ENCODE measurements around the gene ZNF793.
A peak's percentile ranks its signal among the peaks of the same experiment; 100 is the strongest.

Gene ZNF793

GRCh38 chr19:37506387-37507166 lies at the start of gene ZNF793:
Gene ZNF793, plus strand, starts transcription at chr19:37506939. Its CDS starts 16,501 bp downstream, at chr19:37523440.
- no peak for DNase-seq (ENCODE audit: insufficient read length, low spot score)
- FAIRE-seq = peak; percentile 53

GRCh38 chr19:37466277-37466797 lies 40.4 kb upstream of the ZNF793 start:
- no peak for DNase-seq (ENCODE audit: insufficient read length, low spot score)
- no peak for FAIRE-seq

DNA sequence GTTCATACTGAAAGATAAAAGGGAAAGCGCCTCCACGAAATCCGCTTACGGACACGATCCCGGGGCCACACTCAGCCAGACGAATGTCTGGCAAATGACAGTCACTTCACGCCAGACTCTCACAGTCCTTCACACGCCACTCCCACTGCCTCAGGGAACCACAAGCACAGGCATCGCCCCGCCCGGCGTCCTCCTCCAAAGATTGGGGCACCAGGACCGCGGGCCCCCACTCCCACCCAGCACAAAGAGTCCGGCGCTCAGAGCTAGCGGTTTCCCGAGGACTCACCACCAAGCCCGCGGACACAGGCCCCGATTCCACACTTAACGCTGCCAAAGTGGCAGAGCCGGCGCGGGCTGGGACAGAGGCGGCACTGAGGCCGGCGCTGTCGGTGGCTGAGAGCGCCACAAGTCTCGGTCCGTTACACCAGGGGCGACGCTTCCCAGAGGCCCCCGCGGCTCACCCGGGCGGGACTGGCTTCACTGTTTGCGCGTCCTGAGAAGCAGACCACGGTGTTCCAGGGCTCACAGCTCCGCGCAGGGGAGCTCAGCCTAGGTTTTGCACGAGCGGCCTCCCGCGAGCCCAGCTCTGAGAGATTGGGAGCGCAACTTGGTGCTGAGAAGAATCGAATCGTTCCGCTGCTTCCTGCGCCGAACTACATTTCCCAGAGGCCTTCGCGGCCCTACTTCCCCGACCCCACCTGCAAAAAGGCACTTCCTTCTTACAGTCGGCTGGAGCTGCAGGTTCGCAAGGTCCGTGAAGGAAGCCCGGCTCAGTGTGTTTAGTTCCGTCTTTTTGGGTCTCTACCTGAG lies 39.7 kb upstream of the ZNF793 start, which contains the start of gene ZNF569:
ZNF569 (minus strand) TSS at position 647 of the 810 bp plus-strand sequence. CDS start 22,523 bp downstream, outside the sequence.
- peak; percentile 97 for FAIRE-seq
- peak; percentile 60 for DNase-seq (ENCODE audit: insufficient read length, low spot score)

- FAIRE-seq (no peak), DNase-seq (ENCODE audit: insufficient read length, low spot score) (no peak)
Measured at GRCh38 chr19:37467608-37468090, 39.1 kb upstream of the ZNF793 start.

GRCh38 chr19:37468961-37469777 lies 37.6 kb upstream of the ZNF793 start, which contains the start of gene ZNF570:
Gene ZNF570, plus strand, starts transcription at chr19:37469356. Its CDS starts 999 bp downstream, at chr19:37470355.
- peak; percentile 40 for DNase-seq (ENCODE audit: insufficient read length, low spot score)
- FAIRE-seq = peak; percentile 84

DNA sequence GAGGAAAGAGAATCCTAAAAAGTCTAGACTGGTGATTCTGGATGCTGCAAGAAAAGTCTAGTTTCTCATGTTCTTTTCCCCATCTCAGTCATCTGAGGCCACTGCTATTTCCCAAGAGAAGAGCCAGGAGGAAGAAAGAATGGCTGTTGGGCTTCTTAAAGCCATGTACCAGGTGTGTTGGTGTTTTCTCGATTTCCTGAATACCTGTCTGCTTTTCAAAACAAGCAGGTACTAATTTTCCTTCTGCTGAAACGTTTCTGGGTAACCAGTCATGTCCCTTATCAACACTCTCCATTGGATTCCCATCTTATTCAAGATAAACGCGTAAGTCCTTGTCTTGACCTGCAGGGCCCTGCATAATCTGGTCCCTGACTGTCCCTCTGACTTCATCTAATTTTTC lies 36.5 kb upstream of the ZNF793 start:
- DNase-seq (ENCODE audit: insufficient read length, low spot score) (no peak), FAIRE-seq (no peak)

DNA sequence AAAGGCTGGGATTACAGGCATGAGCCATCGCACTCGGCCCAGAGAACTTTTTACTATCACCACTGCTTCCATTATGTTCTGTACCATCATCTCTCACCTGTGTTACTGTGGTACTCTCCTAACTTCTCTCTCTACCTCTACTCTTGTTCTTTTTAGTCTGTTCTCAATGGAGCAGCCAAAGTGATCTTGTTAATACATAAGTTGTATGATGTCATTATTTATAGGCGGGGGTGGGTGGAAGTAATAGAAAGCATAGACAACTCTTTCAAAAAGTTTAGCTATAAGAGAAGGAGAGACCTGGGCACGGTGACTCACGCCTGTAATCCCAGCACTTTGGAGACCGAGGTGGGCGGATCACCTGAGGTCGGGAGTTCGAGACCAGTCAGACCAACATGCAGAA lies 34.6 kb upstream of the ZNF793 start:
- DNase-seq (ENCODE audit: insufficient read length, low spot score) (no peak), FAIRE-seq (no peak)

GRCh38 chr19:37484406-37485168 lies 22.2 kb upstream of the ZNF793 start:
- no peak for FAIRE-seq

GRCh38 chr19:37492213-37492612 lies 14.5 kb upstream of the ZNF793 start:
- no peak for DNase-seq (ENCODE audit: insufficient read length, low spot score)
- FAIRE-seq = no peak

More at GRCh38 chr19:37484406-37485168, 22.2 kb upstream of the ZNF793 start:
- no peak for DNase-seq (ENCODE audit: insufficient read length, low spot score)

DNA sequence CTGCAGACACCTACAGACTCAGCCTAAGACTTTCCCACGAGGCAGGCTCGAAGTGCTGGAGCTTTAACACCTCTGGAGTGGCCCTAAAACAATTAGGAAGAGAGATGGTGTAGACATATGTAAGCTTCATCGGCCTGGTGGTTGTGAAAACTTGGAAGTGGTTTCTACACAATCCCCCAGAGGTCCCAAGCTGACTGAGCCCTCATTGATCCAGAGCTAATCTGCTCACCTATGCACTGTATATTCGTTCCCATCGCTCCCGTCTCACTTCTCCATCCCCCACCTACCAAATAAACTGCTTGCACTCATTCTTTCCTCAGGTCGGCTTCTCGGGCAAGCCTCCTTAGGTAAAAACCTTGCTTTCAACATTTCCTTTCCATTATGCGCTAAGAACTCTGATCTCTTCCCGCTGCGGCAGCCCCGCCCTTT lies 767 bp upstream of the ZNF793 start:
- FAIRE-seq (no peak), DNase-seq (ENCODE audit: insufficient read length, low spot score) (no peak)

DNA sequence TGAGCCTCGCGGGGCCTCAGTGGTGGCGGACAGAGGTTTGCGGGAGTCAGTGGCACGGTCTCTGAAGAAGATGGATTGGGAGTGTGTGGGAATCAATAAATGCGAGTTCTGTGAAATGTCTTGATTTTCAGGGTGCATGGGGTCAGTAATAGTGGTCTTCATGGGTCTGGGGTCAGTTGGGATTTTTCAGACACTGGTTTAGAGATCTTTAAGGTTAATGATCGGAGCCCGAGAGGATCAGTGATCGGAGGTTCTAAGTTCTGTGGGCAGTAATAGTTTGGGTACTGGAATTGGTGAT lies 377 bp downstream of the ZNF793 start:
- DNase-seq (ENCODE audit: insufficient read length, low spot score) = no peak
- no peak for FAIRE-seq

DNA sequence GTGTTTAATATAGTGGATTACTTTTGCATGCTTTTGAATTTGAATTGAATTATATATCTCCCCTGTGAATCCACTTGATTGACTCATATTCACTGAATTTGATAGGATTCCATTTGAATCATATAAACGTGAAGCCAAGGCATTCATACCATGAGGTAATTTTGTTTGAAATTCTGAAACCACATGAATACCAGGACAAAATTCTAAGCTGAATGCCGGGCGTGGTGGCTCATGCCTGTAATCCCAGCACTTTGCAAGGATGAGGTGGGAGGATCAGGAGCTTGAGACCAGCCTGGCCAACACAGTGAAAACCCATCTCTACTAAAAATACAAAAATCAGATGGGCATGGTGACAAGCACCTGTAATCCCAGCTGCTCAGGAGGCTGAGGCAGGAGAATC lies 4.4 kb downstream of the ZNF793 start:
- FAIRE-seq (no peak), DNase-seq (ENCODE audit: insufficient read length, low spot score) (no peak)

DNA sequence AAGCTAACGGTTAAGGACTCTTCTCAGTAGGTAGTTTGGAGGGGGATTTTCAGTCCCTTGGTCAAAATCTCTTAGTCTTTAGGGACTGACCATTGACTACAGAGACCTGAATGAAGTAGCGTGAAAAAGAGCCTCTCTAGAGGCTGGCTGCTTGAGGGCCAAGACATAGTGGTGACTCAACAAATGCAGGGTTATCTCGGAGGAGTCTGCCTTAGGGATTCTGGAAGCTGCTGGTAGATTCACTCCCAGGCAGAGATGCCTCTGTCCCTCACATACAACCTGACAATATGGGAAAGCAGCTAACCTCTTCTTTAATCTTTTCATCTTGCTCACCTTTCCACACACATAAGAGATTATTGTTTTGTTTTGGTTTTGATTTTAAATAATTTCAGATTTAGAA lies 5.1 kb downstream of the ZNF793 start:
- DNase-seq (ENCODE audit: insufficient read length, low spot score) (no peak), FAIRE-seq (no peak)

- no peak for DNase-seq (ENCODE audit: insufficient read length, low spot score)
- no peak for FAIRE-seq
Measured at GRCh38 chr19:37513397-37513796, 6.7 kb downstream of the ZNF793 start.

DNA sequence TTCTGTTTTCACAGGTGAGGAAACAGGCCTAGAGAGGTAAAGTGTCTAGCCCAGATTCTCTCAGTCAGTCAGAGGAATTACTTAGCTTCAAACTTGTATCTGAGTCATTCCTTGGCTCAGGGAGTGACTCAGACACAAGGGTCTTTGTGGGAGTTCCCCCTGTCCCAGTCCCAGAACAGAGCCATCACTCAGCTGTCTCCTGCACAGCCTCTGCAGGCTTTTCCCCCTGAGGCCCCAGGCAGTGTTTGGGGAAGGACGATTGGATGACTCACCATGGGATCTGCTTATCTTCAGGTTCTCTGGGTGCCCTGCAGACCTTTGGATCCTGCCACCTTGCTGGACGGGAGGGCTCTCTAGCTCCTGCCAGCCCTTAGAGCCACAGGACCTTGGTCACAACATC lies 13.2 kb downstream of the ZNF793 start:
- FAIRE-seq = no peak
- no peak for DNase-seq (ENCODE audit: insufficient read length, low spot score)

DNA sequence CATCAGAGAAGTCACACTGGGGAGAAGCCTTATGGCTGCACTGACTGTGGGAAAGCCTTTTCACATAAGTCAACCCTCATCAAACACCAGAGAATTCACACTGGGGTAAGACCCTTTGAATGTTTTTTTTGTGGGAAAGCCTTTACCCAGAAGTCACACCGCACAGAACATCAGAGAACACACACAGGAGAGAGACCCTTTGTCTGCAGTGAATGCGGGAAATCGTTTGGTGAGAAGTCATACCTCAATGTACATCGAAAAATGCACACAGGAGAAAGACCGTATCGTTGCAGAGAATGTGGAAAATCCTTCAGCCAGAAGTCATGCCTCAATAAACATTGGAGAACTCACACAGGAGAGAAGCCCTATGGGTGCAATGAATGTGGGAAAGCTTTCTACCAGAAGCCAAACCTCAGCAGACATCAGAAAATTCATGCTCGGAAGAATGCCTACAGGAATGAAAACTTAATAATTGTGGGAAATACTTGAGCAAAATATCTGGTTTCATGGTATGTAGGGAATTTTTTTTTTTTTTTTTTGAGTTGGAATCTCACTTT lies 30.7 kb downstream of the ZNF793 start:
- DNase-seq (ENCODE audit: insufficient read length, low spot score) (no peak), FAIRE-seq (no peak)

GRCh38 chr19:37551129-37551993 lies 44.6 kb downstream of the ZNF793 start:
- no peak for FAIRE-seq

GRCh38 chr19:37563518-37563917 lies 56.8 kb downstream of the ZNF793 start:
- DNase-seq (ENCODE audit: insufficient read length, low spot score) (no peak), FAIRE-seq (no peak)

More at GRCh38 chr19:37551129-37551993, 44.6 kb downstream of the ZNF793 start:
- DNase-seq (ENCODE audit: insufficient read length, low spot score) = no peak
